Neural progenitor cell (in vitro differentiated cells): ENCODE results near the gene TEAD3.

Experiments
- CTCF ChIP-seq: fragments of 200-600 bp; sonication (generic); IDR thresholded peaks from 2 replicates; pipeline ENCODE4 v1.5.1; 2017; ENCODE audit warnings: antibody characterized with exemption, mild to moderate bottlenecking
- EZH2 ChIP-seq: fragments of 200-600 bp; sonication (generic); IDR thresholded peaks from 2 replicates; pipeline ENCODE4 v1.6.1; 2017; ENCODE audit warnings: antibody characterized with exemption, mild to moderate bottlenecking, moderate library complexity

GRCh38 chr6:35449287-35449881 lies 47.5 kb downstream of the TEAD3 start:
- peak; percentile 76 for TF ChIP-seq CTCF
- no peak for TF ChIP-seq EZH2
